ENCODE results near the gene PRKAG1. TPM values are rescaled to one million over a fixed set of nuclear protein-coding genes. Genes with fewer than 3 reads are reported as not detected.

The PRKAG1 gene
- total and polyA plus RNA-seq, 7 donors = 49.5 to 105 (median 75.1) TPM

DNA sequence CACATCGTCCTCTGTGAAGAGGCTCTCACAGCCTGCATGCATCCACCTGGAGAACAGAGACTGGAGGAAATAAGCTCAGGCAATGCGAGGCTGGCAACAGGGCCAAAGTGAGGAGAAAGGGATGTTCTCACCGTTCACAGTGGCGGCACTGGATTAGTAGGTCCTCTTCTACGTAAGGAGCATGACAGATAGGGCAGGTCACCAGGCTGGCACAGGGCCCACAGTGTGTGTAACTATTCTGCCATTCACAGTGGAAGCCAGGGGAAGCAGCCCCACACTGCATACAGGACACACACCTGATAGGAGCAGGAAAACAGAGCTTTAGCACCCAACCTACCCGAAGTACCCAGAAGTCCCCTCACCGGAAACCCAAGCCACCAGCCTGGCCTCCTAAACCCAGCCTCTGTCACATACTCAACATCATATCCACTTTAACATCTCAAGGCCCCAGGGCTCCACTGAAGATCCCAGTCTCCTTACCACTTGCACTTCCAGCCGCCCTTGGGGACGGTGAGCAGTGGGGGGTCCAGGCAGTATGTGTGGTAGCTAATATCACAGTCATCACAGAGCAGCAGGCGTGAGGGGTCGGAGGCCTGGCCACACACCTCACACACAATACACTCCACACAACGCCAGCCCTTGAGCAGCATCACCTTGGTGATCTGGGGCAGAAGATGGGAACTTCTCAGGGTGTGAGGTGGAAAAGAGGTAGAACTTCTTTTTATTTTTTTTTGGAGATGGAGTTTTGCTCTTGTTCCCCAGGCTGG is 27.7 kb upstream of the PRKAG1 start:
- TF ChIP-seq, protein P1, sequence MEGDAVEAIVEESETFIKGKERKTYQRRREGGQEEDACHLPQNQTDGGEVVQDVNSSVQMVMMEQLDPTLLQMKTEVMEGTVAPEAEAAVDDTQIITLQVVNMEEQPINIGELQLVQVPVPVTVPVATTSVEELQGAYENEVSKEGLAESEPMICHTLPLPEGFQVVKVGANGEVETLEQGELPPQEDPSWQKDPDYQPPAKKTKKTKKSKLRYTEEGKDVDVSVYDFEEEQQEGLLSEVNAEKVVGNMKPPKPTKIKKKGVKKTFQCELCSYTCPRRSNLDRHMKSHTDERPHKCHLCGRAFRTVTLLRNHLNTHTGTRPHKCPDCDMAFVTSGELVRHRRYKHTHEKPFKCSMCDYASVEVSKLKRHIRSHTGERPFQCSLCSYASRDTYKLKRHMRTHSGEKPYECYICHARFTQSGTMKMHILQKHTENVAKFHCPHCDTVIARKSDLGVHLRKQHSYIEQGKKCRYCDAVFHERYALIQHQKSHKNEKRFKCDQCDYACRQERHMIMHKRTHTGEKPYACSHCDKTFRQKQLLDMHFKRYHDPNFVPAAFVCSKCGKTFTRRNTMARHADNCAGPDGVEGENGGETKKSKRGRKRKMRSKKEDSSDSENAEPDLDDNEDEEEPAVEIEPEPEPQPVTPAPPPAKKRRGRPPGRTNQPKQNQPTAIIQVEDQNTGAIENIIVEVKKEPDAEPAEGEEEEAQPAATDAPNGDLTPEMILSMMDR (IDR thresholded peaks at IDR 0.05) = no peak
- 79 to 87% (median 86%) methylated on average over 12 of the region's 12 CpGs for WGBS, 3 donors
- no peaks in the 10 kb centered on the region for H3K9me3 ChIP-seq
- H3K27ac ChIP-seq = no peak overlapping the region
- ATAC-seq = peak in 2 of 4 donors; percentile 19 to 27
- H3K27me3 ChIP-seq (ENCODE audit: insufficient read depth in 3 of 3, low read length in 2 of 3) = no peaks in the 10 kb centered on the region
- intact Hi-C loops (cut with DNase I) = loop anchor here in 1 of 2 donors (2.0 kb wide), 1 partner anchor 20 kb away; no protein-coding TSS in a partner anchor
- peak in 1 of 2 donors; percentile 65 for DNase-seq
- no peaks in the 10 kb centered on the region for H3K4me1 ChIP-seq
- H3K36me3 ChIP-seq (ENCODE audit: insufficient read depth in 1 of 2, low read depth in 1 of 2) = peaks cover 14 to 100% of the 10 kb centered on the region in 2 donors
- H3K4me3 ChIP-seq = no peak overlapping the region

DNA sequence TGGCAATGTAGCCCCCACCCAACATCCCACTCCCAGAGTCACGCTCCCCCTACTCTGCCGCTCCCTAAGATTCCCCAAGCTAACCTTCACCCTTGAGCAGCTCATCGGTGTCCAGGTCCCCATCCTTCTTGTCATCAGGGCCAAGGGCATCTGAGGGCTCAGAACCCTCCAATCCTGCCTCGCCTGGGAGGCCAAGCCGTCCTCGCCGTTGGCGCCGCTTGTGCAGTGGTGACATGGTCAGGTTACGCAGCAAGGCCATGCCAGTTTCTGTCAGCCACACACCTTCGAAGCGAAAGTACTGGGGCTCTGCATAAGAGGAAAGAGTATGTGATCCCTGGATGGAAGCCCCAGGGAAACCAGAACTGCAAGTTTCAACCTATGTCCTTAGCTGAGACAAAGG is 26.1 kb upstream of the PRKAG1 start:
- no peak for DNase-seq
- H3K27me3 ChIP-seq (ENCODE audit: insufficient read depth in 3 of 3, low read length in 2 of 3) = no peaks in the 10 kb centered on the region
- H3K27ac ChIP-seq = no peak overlapping the region
- no peak overlapping the region for H3K4me3 ChIP-seq
- no peaks in the 10 kb centered on the region for H3K9me3 ChIP-seq
- intact Hi-C loops (cut with DNase I) = no loop called here
- TF ChIP-seq, protein P1 (IDR thresholded peaks at IDR 0.05) = no peak
- H3K4me1 ChIP-seq = no peaks in the 10 kb centered on the region
- peaks cover 14 to 100% of the 10 kb centered on the region in 2 donors for H3K36me3 ChIP-seq (ENCODE audit: insufficient read depth in 1 of 2, low read depth in 1 of 2)
- 89 to 96% (median 92%) methylated on average over 12 of the region's 12 CpGs for WGBS, 3 donors
- ATAC-seq = no peak

DNA sequence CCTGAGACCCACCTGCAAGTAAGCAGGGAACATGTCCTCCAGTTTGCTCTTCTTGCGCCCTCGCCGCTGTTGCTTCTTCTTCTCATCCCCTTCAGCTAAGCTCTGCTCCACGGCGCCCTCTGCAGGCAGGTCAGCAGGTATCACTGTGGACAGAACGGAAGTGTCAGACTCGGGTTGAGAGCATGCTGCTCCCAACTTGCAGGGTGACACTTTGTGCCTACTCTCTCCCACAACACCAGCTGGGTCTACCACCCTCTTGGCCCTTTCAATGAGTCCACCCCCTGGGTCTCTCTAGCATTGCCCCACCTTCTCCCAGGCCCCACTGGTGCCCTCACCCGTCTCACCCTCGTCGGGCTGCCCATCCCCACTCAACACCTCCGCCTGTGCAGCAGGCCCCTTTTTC is 25.3 kb upstream of the PRKAG1 start:
- DNase-seq (peak; percentile 72 to 89), ATAC-seq (peak; percentile 44 to 75 (median 60))
- no peaks in the 10 kb centered on the region for H3K9me3 ChIP-seq
- WGBS, 3 donors = 59 to 70% (median 62%) methylated on average over 11 of the region's 11 CpGs
- peaks cover 18 to 100% of the 10 kb centered on the region in 2 donors for H3K36me3 ChIP-seq (ENCODE audit: insufficient read depth in 1 of 2, low read depth in 1 of 2)
- H3K4me3 ChIP-seq = no peak overlapping the region
- no peaks in the 10 kb centered on the region for H3K27me3 ChIP-seq (ENCODE audit: insufficient read depth in 3 of 3, low read length in 2 of 3)
- TF ChIP-seq, protein P1 (IDR thresholded peaks at IDR 0.05) = peak; percentile 57
- H3K4me1 ChIP-seq = no peaks in the 10 kb centered on the region
- intact Hi-C loops (cut with DNase I) = no loop called here
- H3K27ac ChIP-seq = no peak overlapping the region

DNA sequence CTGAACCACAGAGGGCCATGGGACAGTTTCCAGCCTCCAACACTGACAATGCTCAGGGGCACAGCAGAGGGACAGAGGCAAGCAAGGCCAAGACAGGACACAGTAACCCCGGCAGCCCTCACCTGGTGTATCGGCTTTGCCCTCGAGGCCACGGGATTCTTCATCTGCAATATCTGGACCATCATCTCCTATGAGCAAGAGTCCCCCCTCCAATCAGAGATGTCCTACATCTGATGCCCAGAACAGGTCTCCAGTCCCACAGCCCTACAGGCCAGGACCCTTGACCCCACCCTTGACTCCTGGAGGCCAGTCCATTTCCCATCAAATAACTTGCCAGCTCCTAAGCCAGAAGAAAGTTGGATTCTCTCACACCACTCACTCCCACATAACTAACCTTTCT is 24.7 kb upstream of the PRKAG1 start:
- Histone ChIP-seq H3K36me3 (ENCODE audit: insufficient read depth in 1 of 2, low read depth in 1 of 2) (peaks cover 18 to 100% of the 10 kb centered on the region in 2 donors), H3K9me3 (no peaks in the 10 kb centered on the region), H3K27ac (no peak overlapping the region), H3K4me1 (no peaks in the 10 kb centered on the region), H3K27me3 (ENCODE audit: insufficient read depth in 3 of 3, low read length in 2 of 3) (no peaks in the 10 kb centered on the region), H3K4me3 (no peak overlapping the region)
- no peak for DNase-seq
- intact Hi-C loops (cut with DNase I) = no loop called here
- no peak for ATAC-seq
- 92 to 96% (median 94%) methylated on average over 4 of the region's 4 CpGs for WGBS, 3 donors
- TF ChIP-seq, protein P1 (IDR thresholded peaks at IDR 0.05) = no peak
